CD4-positive, alpha-beta T cell (primary cell): ENCODE data around the gene MRPL19. TPM values are rescaled to one million over a fixed set of nuclear protein-coding genes. Genes with fewer than 3 reads are reported as not detected.

ENCODE experiments used
- ATAC-seq: fragments of 200-7000 bp; cut with Tn5 transposase; one replicate; pipeline ENCODE4 v1.10.0; 2022; ENCODE audit warnings: mild to moderate bottlenecking; ENCODE audit not compliant: poor library complexity
- CTCF ChIA-PET: fragments of 350-600 bp; sonication (Branson Sonifier 250); formaldehyde crosslinking; loops from one replicate; lab custom pipeline; 2021; ENCODE audit warnings: antibody characterized with exemption, inconsistent platforms; lab: Charles Lee
- POLR2A ChIA-PET: fragments of 350-600 bp; sonication (Branson Sonifier 250); formaldehyde crosslinking; loops from one replicate; lab custom pipeline; 2021; ENCODE audit warnings: antibody characterized with exemption, inconsistent platforms; lab: Charles Lee
- DNase-seq, 14 experiments: peaks; one replicate each; pipeline ENCODE4 v3.0.0-alpha.2; 2013 to 2020; ENCODE audit warnings: mixed read lengths in 2 of 14
- H3K27ac ChIP-seq, 2 donors: one replicate each; pipeline versions ENCODE4 v1.5.1 to v1.7.0; 2013; ENCODE audit warnings: low read length in 2 of 2, low read depth in 1 of 2, mild to moderate bottlenecking in 1 of 2
- H3K27me3 ChIP-seq, 2 experiments: 1 replicate in 1 of 2; 2 replicates in 1 of 2; pipeline versions ENCODE4 v1.6.1 to v1.7.0; 2013; ENCODE audit warnings: low read length in 2 of 2, control low read depth in 1 of 2, mild to moderate bottlenecking in 1 of 2, moderate library complexity in 1 of 2; ENCODE audit not compliant: insufficient read depth in 2 of 2, control insufficient read depth in 1 of 2
- H3K36me3 ChIP-seq: one replicate; pipeline ENCODE4 v1.6.1; 2013; ENCODE audit warnings: low read length, control low read depth; ENCODE audit not compliant: insufficient read depth
- H3K4me1 ChIP-seq: one replicate; pipeline ENCODE4 v1.6.1; 2013; ENCODE audit warnings: low read length, control low read depth; ENCODE audit not compliant: insufficient read depth
- H3K4me3 ChIP-seq: one replicate; pipeline ENCODE4 v1.5.1; 2013; ENCODE audit warnings: mild to moderate bottlenecking, low read length, moderate library complexity
- H3K9me3 ChIP-seq, 2 experiments: 1 replicate in 1 of 2; 2 replicates in 1 of 2; pipeline versions ENCODE4 v1.6.1 to v1.7.0; 2013; ENCODE audit warnings: low read length in 2 of 2, mild to moderate bottlenecking in 2 of 2, control low read depth in 1 of 2, moderate library complexity in 1 of 2; ENCODE audit not compliant: control insufficient read depth in 1 of 2, insufficient read depth in 1 of 2
- H3K27ac Mint-ChIP-seq: one replicate; pipeline ENCODE4 v1.8.0; 2020; ENCODE audit warnings: mixed read lengths
- H3K27me3 Mint-ChIP-seq: one replicate; pipeline ENCODE4 v1.8.0; 2021; ENCODE audit warnings: mixed read lengths
- H3K36me3 Mint-ChIP-seq: one replicate; pipeline ENCODE4 v1.8.0; 2021; ENCODE audit warnings: low read depth, mixed read lengths
- H3K4me1 Mint-ChIP-seq: one replicate; pipeline ENCODE4 v1.8.0; 2021; ENCODE audit warnings: low read depth, mixed read lengths
- H3K4me3 Mint-ChIP-seq: one replicate; pipeline ENCODE4 v1.8.0; 2020; ENCODE audit warnings: mild to moderate bottlenecking, mixed read lengths
- H3K9me3 Mint-ChIP-seq: one replicate; pipeline ENCODE4 v1.8.0; 2020; ENCODE audit warnings: mixed read lengths
- intact Hi-C, 2 experiments: fragments of 100-400 bp; cut with DNase I in 1 of 2; cut with micrococcal nuclease in 1 of 2; formaldehyde crosslinking; loops; one replicate each; pipeline versions ENCODE4 v1.15.1 to v1.9.0; 2023 to 2025; cut with DNase I, micrococcal nuclease
- total RNA-seq, 174 experiments: library from RNA in 2 of 174; stranded (reverse) in 2 of 174; gene quantifications; one replicate each; pipeline ENCODE4 v1.2.3 and lab custom pipeline; 2021 to 2026
- TF ChIP-seq, protein P1 (sequence below): fragments of 200-600 bp; IDR thresholded peaks from one replicate; pipeline ENCODE4 v1.8.0; 2022; ENCODE audit warnings: antibody characterized with exemption, mild to moderate bottlenecking

The MRPL19 gene
- total RNA-seq, 2 experiments from 2014 or later: 10.7 to 14.9 TPM

DNA sequence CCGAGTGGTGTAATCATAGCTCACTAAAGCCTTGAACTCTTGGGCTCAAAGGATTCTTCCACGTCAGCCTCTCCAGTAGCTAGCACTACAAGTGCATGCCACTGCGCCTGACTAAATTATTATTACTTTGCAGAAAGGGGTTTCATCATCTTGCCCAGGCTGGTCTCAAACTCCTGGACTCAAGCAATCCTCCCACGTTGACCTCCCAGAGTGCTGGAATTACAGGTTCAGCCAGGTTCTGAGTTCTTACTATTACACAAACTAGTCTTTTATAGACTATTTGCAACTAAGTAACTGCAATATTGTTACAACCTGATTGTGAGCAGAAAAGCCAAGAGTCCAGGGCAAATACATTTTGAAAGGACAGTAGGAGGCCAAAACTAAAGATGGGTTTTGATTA is 35.9 kb upstream of the MRPL19 start:
- DNase-seq (no peak), ATAC-seq (no peak)
- Histone ChIP-seq H3K9me3 (no peaks in the 10 kb centered on the region), H3K27ac (no peak overlapping the region), H3K36me3 (no peaks in the 10 kb centered on the region), H3K27me3 (peaks cover 25 to 27% of the 10 kb centered on the region in 2 experiments), H3K4me3 (no peak overlapping the region), H3K4me1 (peaks cover 4% of the 10 kb centered on the region)
- H3K27me3 Mint-ChIP-seq: peaks cover 74% of the 10 kb centered on the region
- ChIA-PET POLR2A (no interaction called here), CTCF (no interaction called here)
- TF ChIP-seq, protein P1, sequence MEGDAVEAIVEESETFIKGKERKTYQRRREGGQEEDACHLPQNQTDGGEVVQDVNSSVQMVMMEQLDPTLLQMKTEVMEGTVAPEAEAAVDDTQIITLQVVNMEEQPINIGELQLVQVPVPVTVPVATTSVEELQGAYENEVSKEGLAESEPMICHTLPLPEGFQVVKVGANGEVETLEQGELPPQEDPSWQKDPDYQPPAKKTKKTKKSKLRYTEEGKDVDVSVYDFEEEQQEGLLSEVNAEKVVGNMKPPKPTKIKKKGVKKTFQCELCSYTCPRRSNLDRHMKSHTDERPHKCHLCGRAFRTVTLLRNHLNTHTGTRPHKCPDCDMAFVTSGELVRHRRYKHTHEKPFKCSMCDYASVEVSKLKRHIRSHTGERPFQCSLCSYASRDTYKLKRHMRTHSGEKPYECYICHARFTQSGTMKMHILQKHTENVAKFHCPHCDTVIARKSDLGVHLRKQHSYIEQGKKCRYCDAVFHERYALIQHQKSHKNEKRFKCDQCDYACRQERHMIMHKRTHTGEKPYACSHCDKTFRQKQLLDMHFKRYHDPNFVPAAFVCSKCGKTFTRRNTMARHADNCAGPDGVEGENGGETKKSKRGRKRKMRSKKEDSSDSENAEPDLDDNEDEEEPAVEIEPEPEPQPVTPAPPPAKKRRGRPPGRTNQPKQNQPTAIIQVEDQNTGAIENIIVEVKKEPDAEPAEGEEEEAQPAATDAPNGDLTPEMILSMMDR: no peak
- intact Hi-C loops: no loop called here
- H3K4me3 Mint-ChIP-seq: no peak overlapping the region
- H3K36me3 Mint-ChIP-seq: no peaks in the 10 kb centered on the region
- no peaks in the 10 kb centered on the region for H3K4me1 Mint-ChIP-seq
- no peak overlapping the region for H3K27ac Mint-ChIP-seq
- H3K9me3 Mint-ChIP-seq: no peaks in the 10 kb centered on the region

DNA sequence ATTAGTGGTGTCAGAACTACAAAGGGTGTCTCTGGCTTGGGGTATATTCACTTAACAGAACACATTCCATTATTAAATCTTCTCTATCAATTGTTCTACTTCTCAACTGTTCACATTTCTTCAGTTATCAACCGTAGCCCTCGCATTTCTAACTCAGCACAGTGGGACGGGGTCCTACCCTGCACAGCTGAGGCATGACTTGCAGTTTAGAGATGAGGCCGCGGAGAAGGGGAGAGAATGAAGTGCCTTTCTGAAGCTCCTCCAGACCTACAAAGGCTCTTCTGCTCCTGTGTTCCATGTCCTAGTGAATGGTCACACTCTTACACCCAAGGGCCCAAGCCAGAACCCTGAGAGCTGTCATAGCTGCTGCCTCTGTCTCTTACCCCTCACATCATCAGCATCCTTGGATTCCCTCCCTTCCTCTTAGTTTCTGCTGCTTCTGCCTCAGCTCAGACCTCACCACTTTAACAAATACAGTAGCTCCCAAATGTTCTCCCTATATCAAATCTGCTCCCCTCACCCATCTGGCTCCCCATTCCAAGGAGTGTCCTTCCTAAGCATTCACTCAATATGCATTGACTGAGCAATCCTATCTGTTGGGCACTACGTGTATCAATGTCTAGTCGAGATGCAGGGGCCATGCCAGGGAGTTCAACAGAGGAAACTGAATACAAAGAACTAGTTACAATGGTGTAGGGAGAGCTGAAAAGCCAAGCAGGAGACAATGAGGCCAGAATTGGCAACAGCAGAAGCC is 34.3 kb upstream of the MRPL19 start:
- Histone ChIP-seq H3K4me3 (no peak overlapping the region), H3K9me3 (no peaks in the 10 kb centered on the region), H3K27me3 (peaks cover 20 to 26% of the 10 kb centered on the region in 2 experiments), H3K36me3 (no peaks in the 10 kb centered on the region), H3K27ac (no peak overlapping the region), H3K4me1 (peaks cover 4% of the 10 kb centered on the region)
- ChIA-PET POLR2A (no interaction called here), CTCF (no interaction called here)
- intact Hi-C loops: no loop called here
- Mint-ChIP-seq H3K36me3 (no peaks in the 10 kb centered on the region), H3K9me3 (peaks cover 2% of the 10 kb centered on the region), H3K27me3 (peaks cover 59% of the 10 kb centered on the region), H3K4me3 (no peak overlapping the region), H3K4me1 (no peaks in the 10 kb centered on the region), H3K27ac (no peak overlapping the region)
- ATAC-seq (no peak), DNase-seq (no peak)
- TF ChIP-seq, protein P1: no peak

DNA sequence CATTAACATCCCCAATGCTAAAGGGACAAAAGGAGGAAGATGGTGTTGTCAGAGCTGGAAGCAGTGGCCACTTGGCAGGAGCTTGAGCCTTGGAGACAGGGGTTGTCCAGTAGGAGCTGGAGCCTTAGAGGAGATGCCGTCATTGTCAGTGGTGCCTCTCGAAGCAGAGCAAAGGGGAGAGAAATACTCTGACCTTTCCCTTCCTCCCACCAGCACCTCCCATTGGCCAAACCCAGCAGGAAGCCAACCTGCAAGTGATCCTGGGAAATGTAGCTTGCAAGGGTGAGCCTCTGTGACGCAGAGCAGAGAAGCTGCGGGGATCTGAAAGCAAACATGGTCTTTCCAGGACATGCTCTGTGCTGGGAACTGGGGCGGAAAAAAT is 33.7 kb upstream of the MRPL19 start:
- no peaks in the 10 kb centered on the region for H3K36me3 Mint-ChIP-seq
- no peak overlapping the region for H3K4me3 ChIP-seq
- intact Hi-C loops: no loop called here
- TF ChIP-seq, protein P1: no peak
- peaks cover 54% of the 10 kb centered on the region for H3K27me3 Mint-ChIP-seq
- H3K4me3 Mint-ChIP-seq: no peak overlapping the region
- no peaks in the 10 kb centered on the region for H3K36me3 ChIP-seq
- H3K4me1 ChIP-seq: peaks cover 4% of the 10 kb centered on the region
- ATAC-seq (no peak), DNase-seq (no peak)
- H3K27ac ChIP-seq: no peak overlapping the region
- H3K9me3 Mint-ChIP-seq: peaks cover 2% of the 10 kb centered on the region
- peaks cover 16 to 22% of the 10 kb centered on the region in 2 experiments for H3K27me3 ChIP-seq
- H3K27ac Mint-ChIP-seq: no peak overlapping the region
- ChIA-PET POLR2A (no interaction called here), CTCF (interaction anchor here (0.8 kb wide), 1 partner anchor 15 kb away, joined by 3 read pairs; no protein-coding TSS in a partner anchor)
- no peaks in the 10 kb centered on the region for H3K9me3 ChIP-seq
- H3K4me1 Mint-ChIP-seq: no peaks in the 10 kb centered on the region
